Brain microvascular endothelial cell (primary cell): ENCODE data around the gene LRRC10.
"Not testable (repeated sequence)": the region's sequence is repeated elsewhere in the genome, so short reads cannot be mapped to it uniquely, and the experiment has no call there.

Source experiments
- DNase-seq: peaks from one replicate; pipeline ENCODE4 v3.0.0-alpha.2; 2020
- H3K27ac ChIP-seq: fragments of 250-450 bp; sonication (Bioruptor Pico); 2 replicates; pipeline ENCODE4 v1.5.1; 2020; ENCODE audit warnings: mild to moderate bottlenecking, moderate library complexity
- H3K27me3 ChIP-seq: fragments of 250-450 bp; sonication (Bioruptor Pico); replicated peaks from 2 replicates; pipeline ENCODE4 v1.5.1; 2020; ENCODE audit warnings: mild to moderate bottlenecking
- H3K36me3 ChIP-seq: fragments of 250-450 bp; sonication (Bioruptor Pico); replicated peaks from 2 replicates; pipeline ENCODE4 v1.5.1; 2020; ENCODE audit warnings: mild to moderate bottlenecking
- H3K4me3 ChIP-seq: 2 replicates; pipeline ENCODE4 v1.5.1; 2011; ENCODE audit warnings: low read depth, mild to moderate bottlenecking, control low read depth, low read length, moderate library complexity
- CTCF ChIP-seq: IDR thresholded peaks from 2 replicates; pipeline ENCODE4 v1.5.1; 2011; ENCODE audit warnings: low read depth, mild to moderate bottlenecking, moderate library complexity, low read length, control low read depth, inconsistent platforms; ENCODE audit errors: missing control alignments
- in situ Hi-C: cut with HindIII; loops from 2 replicates; pipeline ENCODE4 v1.10.0; 2017; ENCODE audit warnings: low sequenced_read_pairs, low pct_ligation_motif_present

LRRC10 gene

GRCh38 chr12:69616025-69616424 is 5.3 kb upstream of the LRRC10 start:
- Histone ChIP-seq H3K36me3 (no peaks in the 10 kb centered on the region), H3K27me3 (no peaks in the 10 kb centered on the region), H3K4me3 (no peak overlapping the region), H3K27ac (no peak overlapping the region)
- TF ChIP-seq CTCF: no peak
- in situ Hi-C loops: no loop called here
- no peak for DNase-seq

- DNase-seq: no peak
- H3K27ac ChIP-seq: no peak overlapping the region
- in situ Hi-C loops: no loop called here
- no peak for TF ChIP-seq CTCF
- H3K36me3 ChIP-seq: no peaks in the 10 kb centered on the region
- no peaks in the 10 kb centered on the region for H3K27me3 ChIP-seq
- H3K4me3 ChIP-seq: no peak overlapping the region
These were observed 2.6 kb upstream of the LRRC10 start for GRCh38 chr12:69613351-69613750.

- H3K27me3 ChIP-seq: no peaks in the 10 kb centered on the region
- in situ Hi-C loops: no loop called here
- DNase-seq: no peak
- H3K4me3 ChIP-seq: no peak overlapping the region
- H3K27ac ChIP-seq: no peak overlapping the region
- no peak for TF ChIP-seq CTCF
- H3K36me3 ChIP-seq: no peaks in the 10 kb centered on the region
These were observed 581 bp downstream of the LRRC10 start for GRCh38 chr12:69610126-69610525.

- in situ Hi-C loops: no loop called here
- no peak for DNase-seq
These were observed 2.6 kb downstream of the LRRC10 start for GRCh38 chr12:69608114-69608513.

GRCh38 chr12:69604275-69604674 is 6.4 kb downstream of the LRRC10 start:
- H3K27me3 ChIP-seq, in situ Hi-C loops, H3K27ac ChIP-seq, H3K4me3 ChIP-seq, DNase-seq: not testable (repeated sequence)
- H3K36me3 ChIP-seq: peaks cover 37% of the 10 kb centered on the region

More at GRCh38 chr12:69608114-69608513, 2.6 kb downstream of the LRRC10 start:
- Histone ChIP-seq H3K4me3 (no peak overlapping the region), H3K36me3 (peaks cover 4% of the 10 kb centered on the region), H3K27ac (no peak overlapping the region), H3K27me3 (no peaks in the 10 kb centered on the region)
- no peak for TF ChIP-seq CTCF

- H3K36me3 ChIP-seq: peaks cover 44% of the 10 kb centered on the region
- H3K27me3 ChIP-seq, DNase-seq, H3K27ac ChIP-seq, H3K4me3 ChIP-seq, in situ Hi-C loops: not testable (repeated sequence)
These were observed 7.2 kb downstream of the LRRC10 start for GRCh38 chr12:69603556-69603955.

- Histone ChIP-seq H3K27ac (no peak overlapping the region), H3K4me3 (no peak overlapping the region), H3K27me3 (no peaks in the 10 kb centered on the region), H3K36me3 (peaks cover 50% of the 10 kb centered on the region)
- TF ChIP-seq CTCF: no peak
- no peak for DNase-seq
- in situ Hi-C loops: no loop called here
These were observed 7.8 kb downstream of the LRRC10 start for GRCh38 chr12:69602954-69603353.
